GM19324 (cell line): ENCODE results near the gene GALNT10.

ENCODE experiments used
- ATAC-seq: cut with Tn5 transposase; IDR thresholded peaks from one replicate; pipeline ENCODE4 v1.9.1; 2021; ENCODE audit warnings: mild to moderate bottlenecking, moderate library complexity; ENCODE audit not compliant: unreplicated experiment, low FRiP score

The GALNT10 gene

GRCh38 chr5:154258531-154259217 lies 68.1 kb downstream of the GALNT10 start:
- no peak for ATAC-seq

DNA sequence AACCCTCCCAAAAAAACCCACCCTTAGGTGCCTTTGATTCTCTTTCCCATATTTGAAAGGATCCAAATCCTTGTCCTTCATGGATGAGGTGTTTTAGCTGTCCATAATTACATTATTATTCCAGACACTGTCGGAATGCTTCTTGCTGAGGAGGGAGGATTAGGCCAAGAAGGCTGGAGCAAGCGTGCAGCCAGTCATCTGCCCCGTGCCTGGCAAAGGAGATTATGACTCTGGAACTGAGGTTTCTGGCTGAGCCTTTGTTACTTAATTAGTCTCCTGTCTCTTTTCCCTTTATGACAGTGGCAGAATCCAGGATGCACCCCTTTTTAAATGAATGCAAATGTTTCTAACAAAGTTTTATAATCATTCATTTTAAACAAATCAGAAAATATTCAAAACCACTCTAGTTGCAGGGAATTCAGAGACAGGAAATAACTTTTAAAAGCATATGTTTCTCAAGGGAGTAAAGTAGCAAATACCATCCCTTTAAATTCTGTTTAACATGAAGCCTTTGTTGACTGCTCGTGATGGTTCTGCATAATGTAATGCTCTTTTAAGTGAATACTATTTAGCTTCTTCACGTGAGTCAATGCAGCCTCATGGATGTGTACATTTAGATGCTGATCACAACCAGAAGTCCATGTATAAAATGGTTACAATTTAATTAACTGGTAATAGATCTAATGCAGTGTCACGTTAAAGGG lies 69.8 kb downstream of the GALNT10 start:
- no peak for ATAC-seq

GRCh38 chr5:154262342-154262741 lies 71.8 kb downstream of the GALNT10 start:
- ATAC-seq, result no peak

GRCh38 chr5:154264549-154265196 lies 74.1 kb downstream of the GALNT10 start:
- no peak for ATAC-seq

DNA sequence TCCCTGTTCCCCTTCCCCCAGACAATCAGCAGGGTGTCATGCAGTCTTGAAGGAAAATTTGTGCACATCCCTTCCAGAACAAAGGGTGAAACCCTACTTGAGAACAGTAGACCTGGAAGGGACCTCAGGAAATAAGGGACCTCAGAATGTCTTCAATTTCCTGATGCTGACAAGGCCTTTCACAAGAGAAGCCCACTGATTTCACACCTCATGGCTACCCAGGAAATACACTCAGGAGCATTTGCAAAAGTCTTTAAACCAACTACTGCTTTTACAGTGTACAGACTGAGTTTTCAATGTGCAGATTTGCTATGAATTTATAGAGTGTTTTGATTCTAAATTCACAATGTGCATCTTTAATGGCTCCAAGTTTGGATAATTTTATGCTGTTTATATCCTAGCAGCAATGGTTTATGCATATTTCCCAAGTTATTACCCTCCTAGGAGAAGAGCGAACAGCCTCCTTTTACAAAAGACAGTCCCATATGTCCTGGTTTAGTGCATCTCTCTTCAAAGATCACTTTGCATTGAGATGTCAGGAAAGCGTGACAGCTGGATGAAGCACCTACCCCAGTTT lies 74.8 kb downstream of the GALNT10 start:
- ATAC-seq, result no peak

DNA sequence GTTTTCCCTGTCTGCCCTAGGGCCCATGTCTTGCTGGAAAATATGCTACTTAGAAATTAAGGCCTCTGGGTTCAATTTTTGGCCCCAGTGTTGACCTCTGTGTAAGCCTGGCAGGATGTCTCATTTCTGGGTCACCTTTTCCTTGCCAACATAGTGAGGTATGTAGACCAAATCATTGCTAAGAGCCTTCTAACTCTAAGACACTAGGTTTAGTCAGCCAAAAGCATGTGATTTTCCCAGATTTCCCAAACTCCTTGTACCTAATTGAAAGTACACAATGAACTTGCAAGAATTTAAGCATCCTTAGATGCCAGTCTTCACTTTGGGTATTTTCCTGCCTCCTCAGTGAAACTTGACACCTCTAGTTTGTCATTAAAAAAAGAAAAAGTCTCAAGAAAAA lies 77.0 kb downstream of the GALNT10 start:
- ATAC-seq, result no peak

- no peak for ATAC-seq
Measured at GRCh38 chr5:154268073-154268472, 77.5 kb downstream of the GALNT10 start.

DNA sequence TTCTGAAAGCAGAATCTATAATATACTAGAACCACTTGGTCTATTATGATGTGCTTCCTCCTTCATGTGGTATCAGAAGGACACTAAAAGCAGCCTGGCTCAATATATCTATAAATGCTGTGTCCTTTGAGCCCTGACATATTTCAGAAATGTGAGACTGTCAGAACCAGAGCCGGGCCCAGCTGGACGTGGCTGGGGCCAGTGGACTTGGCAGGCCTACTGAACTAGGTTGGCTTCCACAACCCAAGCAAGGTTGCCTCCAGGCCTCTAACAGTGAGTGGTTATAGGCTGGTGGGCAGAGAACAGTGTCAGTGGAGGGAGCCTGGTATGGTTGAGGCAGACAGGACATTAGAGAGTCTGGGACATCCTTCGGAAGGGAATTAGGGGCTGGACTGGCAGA lies 78.9 kb downstream of the GALNT10 start:
- ATAC-seq, result no peak

GRCh38 chr5:154271466-154271865 lies 80.9 kb downstream of the GALNT10 start:
- no peak for ATAC-seq

- ATAC-seq, result no peak
Measured at GRCh38 chr5:154271936-154272514, 81.5 kb downstream of the GALNT10 start.

GRCh38 chr5:154273028-154273617 lies 82.6 kb downstream of the GALNT10 start:
- ATAC-seq, result peak; percentile 46

GRCh38 chr5:154273963-154274827 lies 83.7 kb downstream of the GALNT10 start:
- no peak for ATAC-seq

- ATAC-seq, result no peak
Measured at GRCh38 chr5:154274828-154275185, 84.3 kb downstream of the GALNT10 start.

DNA sequence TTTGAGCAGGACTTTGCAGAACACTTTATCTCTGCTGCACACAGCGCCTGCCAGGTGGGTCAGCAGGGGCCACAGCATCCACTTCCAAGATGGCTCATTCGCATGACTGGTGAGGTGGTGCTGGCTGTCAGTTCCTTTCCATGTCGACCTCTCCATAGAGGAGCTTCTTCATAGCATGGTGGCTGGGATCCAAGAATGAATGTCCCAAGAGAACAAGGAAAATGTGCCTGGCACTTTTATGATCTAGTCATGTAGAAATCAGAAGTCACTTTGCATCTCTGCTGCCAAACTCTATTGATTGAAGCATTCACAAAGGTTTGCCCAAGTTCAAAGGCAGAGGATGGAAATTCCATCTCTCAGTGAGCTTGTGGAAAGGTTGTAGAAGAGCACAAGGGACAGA lies 85.0 kb downstream of the GALNT10 start:
- no peak for ATAC-seq

- ATAC-seq, result no peak
Measured at GRCh38 chr5:154276261-154276972, 85.9 kb downstream of the GALNT10 start.

- peak; percentile 37 for ATAC-seq
Measured at GRCh38 chr5:154276973-154277331, 86.4 kb downstream of the GALNT10 start.

DNA sequence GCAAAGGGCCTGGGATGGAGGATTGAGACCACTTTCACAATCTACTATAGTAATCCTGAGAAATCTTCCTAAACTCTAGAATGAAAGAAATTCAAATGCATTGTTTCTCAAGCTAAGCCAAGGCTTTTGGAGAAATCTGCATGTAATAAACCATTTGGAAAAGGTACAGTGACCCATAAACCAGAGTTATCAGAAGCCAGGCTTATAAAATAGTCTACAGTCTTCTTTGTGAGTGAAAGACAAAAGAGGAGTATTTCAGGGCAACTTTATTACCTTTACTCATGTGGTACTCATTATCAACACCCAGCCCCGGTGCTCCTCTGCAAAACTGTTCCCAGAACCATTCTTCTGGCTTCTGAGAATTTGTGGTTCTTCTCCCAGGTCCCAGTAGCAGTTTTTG lies 87.0 kb downstream of the GALNT10 start:
- no peak for ATAC-seq

DNA sequence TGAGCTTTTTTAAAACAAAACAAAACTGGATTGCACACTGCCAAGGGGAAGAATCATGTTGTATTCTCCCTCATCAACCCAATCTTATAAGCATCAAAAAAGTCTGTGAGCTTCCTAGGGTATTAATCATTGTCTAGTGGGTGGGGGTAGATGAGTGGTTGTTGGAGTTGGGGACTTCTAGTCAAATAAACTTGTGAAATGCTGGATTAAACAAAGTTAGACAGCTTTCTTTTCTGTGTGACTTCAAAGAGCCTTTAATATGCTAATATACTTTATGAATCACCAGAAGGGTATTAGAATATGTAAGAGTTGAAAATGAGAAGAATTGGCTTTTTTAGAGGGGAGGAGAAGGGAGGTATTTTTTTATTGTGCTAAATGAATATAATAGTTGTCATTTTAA lies 87.7 kb downstream of the GALNT10 start:
- ATAC-seq, result no peak

DNA sequence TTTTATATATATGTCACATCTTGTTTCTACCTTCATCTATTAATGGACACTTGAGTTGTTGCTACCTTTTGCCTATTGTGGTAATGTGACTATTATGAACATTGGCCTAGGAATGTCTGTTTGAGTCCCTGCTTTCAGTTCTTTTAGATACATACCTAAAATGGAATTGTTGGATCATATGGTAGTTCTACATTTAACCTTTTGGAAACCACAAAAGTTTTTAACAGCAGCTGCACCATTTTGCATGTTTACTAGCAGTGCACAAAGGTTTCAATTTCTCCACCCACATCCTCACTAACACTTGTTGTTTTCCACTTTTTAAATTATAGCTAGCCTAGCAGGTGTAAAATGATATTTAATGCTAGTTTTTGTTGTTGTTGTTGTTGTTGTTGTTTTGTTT lies 88.4 kb downstream of the GALNT10 start:
- peak; percentile 36 for ATAC-seq
